ENCODE measurements around the gene GPC1.

GPC1 gene

GRCh38 chr2:240412975-240413812, 22.3 kb upstream of the GPC1 start:
- no peak for DNase-seq (ENCODE audit: low read depth in 3 of 3)

DNA sequence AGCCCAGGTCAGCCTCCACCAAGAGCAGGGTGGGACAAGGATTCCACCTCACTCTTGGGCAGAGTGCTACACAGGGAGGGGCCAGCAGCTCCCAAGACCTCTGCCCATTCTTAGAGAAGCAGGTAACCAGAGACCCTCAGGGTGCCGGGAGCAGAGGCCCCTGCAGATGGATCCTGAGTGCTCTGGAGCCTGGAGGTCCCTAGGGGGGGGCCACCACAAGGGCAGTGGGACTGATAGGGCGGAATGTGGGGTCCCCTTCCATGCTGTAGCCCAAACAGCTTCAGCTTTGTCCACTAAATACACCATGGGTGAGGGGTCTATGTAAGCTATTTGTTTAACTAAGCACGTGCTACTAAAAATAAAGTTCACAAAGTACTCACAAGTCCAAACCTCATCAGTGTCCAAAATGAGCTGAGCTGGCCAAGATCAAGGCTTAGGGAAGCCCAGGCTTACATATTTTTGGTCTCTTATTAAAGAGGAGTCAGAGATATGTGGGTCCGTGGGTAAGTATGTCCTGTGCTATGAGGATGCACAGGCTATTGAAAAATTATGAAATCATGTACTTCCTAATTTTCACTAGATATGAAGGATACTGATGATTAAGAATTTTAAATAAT, 21.5 kb upstream of the GPC1 start:
- no peak for DNase-seq (ENCODE audit: low read depth in 3 of 3)

- no peak for DNase-seq (ENCODE audit: low read depth in 3 of 3)
Observed at GRCh38 chr2:240416821-240417220, 18.6 kb upstream of the GPC1 start.

- no peak for DNase-seq (ENCODE audit: low read depth in 3 of 3)
Observed at GRCh38 chr2:240418311-240418710, 17.2 kb upstream of the GPC1 start.

DNA sequence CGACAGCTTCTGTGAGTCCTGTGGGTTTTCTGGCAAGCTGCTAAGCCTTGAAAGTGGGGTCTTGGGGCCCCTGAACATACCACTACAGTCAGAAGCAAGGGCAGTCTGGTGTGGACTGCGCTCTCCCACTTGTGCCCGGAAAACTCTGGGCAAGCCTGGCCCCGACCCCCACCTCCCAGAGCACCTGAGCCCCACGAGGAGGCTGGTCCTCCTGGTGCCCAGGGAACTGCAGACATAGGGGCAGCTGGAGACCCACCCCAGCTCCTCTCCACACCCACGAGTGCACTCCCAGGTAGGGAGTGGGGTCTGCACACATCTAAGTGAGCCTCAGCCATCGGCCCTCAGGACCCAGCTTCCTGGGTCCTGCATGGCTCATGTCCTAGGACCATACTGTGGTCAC, 16.2 kb upstream of the GPC1 start:
- DNase-seq (ENCODE audit: low read depth in 3 of 3), result no peak

DNA sequence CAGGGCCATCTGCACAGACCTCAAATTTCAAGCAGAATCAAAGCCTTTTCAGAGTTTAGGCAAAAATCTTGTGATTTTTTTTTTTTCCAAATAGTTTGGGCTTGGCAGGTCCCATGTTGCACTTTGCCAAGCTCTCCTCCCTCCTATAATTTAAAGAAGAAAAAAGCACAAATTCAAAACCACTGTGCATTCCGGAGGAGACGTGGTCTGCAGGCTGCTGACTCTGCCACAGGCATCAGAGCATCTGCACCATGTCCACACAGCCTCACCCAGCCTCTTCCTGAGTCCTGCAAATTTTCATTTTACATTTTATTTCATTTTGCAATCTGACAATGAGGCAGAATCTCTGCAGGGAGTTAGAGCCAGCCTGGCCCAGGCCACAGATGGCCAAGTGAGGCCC, 15.7 kb upstream of the GPC1 start:
- DNase-seq (ENCODE audit: low read depth in 3 of 3), result no peak

DNA sequence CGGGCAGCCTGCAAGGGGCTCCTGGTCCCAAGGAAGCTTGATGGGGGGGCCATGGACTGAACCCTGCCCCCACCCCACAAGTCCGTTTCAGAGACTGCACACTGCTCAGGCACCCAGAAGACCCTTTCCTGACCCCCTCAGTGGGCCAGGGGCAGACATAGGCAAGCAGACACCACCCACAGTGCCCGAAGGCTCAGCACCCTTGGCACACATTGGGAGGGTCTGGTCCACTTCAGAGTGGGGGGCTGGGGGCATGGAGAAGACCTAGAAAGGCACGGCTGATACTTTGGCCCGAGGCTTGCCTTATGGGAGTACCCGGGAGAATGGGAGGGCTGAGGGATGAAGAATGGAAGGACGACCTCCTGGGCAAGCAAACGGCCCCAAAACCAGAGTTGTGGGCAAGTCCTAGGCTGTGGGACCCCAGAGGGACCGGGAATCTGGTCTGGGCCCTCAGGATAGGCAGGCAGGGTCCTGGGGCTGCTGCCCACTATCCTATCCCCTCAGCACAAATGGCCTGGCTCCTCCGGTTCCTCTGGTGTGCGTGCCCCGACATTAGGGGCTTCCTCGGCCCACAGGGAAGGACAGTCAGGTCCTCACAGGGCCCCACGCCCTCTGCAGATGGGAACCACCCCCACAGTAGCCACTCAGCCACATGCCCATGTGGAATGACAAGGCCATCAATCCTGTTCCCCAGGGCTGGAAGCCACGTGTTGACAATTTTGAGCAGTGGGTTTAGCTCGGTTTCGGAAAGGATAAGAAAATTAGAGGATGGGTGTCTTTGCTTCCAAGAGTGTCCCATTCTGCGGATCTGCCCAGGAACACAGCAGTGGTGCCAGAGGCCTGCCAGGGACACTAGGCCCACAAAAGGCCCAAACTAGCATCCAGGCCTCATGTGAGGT, 15.0 kb upstream of the GPC1 start:
- DNase-seq (ENCODE audit: low read depth in 3 of 3), result no peak

GRCh38 chr2:240421381-240421780, 14.1 kb upstream of the GPC1 start:
- DNase-seq (ENCODE audit: low read depth in 3 of 3), result no peak

DNA sequence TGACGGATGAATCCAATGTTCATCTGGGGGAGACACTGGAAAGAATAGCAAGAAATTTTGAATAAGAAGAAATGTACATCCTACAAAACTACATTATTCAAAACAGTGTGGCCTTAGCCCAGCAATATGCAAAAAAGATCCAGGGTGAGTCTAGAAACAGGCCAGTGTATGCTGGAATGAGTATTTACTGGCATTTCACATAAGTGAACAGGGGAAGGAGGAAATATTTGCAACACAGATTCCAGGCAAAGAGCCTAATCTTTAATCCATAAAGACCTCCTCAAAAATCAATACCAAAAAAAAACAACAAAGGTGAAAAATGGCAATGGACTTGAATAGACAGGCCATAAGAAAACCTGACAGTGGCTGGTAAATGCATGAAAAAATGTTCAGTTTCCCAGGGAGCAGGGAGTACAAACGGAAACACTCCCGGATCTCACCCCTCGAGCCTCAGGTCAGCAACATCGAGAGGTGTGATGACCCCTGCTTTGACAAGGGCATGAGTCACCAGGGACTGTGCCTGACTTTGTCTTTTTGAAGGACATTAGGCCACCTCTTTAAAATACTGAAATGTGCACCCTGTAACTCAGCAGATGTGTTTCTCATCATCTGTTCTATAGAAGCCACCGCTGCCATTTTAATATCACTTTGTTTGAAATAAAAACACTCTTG, 12.7 kb upstream of the GPC1 start:
- no peak for DNase-seq (ENCODE audit: low read depth in 3 of 3)

DNA sequence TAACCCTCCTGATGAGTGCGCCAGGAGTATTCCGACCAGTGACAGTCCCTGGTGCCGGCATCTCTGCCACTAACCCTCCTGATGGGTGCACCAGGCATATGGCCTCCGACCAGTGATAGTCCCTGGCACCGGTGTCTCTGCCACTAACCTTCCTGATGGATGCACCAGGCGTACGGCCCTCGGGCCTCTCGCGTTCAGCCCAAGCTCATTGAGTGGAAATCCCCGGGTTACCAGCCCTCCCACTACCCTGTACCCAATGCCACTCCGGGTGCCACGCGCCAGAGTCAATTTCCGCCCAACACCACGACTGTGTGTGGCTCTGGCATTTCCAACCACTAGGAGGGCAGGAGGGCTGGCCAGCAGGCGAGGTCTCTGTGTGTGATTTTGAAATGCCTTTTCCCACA, 11.7 kb upstream of the GPC1 start:
- no peak for DNase-seq (ENCODE audit: low read depth in 3 of 3)

DNA sequence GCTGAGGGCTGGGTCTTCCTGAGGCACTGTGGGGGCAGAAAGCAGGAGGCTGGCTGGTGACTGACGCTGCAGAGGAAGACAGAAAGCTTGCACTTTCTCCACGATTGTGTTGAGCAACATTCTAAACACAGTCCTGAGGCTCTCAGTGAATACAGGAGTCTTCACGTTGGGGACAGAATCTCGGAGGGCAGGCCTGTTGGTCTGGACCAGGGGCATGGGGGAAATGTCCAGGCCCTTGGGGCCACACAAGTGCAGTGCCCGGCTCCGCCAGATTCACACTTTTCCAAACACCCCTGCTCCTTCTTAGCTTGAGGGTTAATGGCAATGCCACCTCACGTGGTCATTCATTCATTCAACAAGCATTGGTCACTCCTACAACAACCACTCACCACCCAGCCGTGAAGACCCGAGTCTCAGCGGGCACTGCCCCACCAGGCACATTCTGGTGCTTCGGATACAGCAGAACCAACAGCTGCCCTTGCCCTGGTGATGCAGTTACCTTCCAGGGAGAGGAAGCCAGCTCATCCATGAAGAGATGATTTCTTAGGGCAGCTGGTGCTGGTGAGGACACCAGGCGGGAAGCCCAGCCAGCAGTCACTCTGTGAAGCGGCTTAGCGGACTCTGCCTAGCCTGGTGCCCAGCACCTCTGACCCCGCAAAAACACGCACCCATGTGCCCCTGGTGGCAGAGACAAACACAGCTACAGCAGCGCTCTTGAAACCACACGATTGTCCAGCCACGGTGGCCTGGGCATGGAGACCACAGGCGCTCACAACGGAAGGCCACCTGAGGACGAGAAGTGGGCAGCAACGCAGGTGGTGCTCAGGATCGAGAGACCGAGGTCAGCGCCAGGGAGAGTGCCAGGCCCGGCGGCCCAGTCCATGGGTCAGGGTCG, 10.9 kb upstream of the GPC1 start:
- no peak for DNase-seq (ENCODE audit: low read depth in 3 of 3)

DNA sequence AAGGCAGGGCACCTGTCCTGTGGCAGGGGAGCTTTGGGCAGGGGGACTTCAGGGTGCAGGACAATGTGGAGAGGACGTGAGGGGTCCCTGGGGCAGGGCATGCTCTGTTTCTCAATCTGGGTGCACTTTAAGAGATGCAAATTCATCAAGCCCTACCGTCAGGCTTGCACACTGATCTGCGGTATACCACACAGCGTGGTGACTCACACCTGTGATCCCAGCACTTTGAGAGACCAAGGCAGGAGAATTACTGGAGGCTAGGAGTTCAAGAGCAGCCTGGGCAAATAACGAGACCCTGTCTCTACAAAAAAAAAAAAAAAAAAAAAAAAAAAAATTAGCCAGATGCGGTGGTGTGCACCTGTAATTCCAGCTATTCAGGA, 10.2 kb upstream of the GPC1 start:
- no peak for DNase-seq (ENCODE audit: low read depth in 3 of 3)

DNA sequence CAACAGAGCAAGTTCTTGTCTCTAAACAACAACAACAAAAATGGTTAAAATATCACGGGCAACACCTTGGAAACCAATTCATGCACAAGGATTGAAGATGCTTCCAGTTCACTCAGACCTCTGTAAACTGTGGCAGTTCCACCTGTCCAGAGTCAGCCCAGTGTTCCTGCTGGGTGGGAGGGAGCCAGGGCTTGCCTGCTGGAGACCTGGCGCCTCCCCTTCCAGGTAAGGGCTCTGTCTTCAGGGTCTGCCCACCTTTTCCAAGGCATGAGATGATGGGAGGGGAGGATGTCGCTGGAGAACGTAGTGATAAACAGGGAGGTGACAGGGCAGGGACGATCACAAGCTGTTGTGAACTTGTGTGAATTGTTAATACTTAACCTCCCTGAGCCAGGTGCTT, 9.8 kb upstream of the GPC1 start:
- no peak for DNase-seq (ENCODE audit: low read depth in 3 of 3)

DNA sequence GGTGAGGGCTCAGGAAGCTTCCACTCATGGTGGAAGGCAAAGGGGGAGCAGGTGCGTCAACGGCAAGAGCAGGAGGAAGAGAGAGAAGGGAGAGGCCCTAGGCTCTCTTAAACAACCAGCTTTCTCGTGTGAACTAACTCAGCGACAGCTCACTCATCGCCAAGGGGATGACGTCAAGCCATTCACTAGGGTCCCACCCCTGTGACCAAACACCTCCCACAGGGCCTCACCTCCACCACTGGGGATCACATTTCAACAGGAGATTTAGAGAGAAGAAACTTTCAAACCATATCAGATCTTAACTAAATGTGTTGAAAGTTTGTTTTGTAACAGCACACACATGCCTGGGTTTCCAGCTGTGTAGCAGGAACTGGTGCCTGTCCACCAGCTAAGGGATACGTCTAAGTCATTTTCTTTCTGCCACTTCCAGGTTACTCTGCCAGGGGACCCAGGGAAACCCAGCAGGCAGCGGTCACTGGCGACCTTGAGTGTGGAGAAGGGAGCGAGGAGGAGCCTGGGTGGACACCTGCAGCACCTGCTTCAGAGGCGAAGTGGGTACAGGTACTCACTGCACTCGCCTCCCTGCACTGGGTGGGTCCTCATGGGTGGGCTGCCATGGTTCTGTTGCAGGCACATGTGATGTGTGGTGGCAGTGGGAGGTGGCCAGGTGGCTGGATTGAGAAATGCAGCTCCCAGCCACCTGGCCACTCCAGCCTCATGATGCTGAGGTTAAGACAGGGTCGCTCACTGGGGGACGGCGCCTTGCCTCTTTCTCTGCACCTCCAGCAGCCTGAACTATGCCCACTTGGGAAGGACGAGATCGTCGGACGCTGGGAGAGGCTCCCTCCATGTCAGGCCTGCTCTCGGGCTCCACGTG, 8.4 kb upstream of the GPC1 start:
- no peak for DNase-seq (ENCODE audit: low read depth in 3 of 3)

GRCh38 chr2:240427729-240428128, 7.7 kb upstream of the GPC1 start:
- DNase-seq (ENCODE audit: low read depth in 3 of 3), result no peak

DNA sequence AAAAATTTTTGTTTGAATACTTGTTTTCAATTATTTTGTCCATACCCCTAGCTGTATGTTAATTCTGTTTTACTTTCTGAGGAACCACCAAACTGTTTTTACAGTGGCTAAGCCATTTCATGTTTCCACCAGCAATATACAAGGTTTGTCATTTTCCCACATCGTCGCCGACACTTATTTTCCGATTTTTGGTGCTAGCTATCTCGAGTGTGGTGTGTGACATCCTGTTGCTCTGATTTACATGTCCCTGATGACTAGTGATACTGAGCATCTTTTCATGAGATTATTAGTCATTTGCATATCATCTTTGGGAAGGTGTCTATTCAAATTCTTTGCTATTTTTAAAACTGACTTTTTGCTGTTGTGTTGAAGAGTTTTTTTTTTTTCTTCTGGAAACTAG, 7.2 kb upstream of the GPC1 start:
- DNase-seq (ENCODE audit: low read depth in 3 of 3), result no peak

DNA sequence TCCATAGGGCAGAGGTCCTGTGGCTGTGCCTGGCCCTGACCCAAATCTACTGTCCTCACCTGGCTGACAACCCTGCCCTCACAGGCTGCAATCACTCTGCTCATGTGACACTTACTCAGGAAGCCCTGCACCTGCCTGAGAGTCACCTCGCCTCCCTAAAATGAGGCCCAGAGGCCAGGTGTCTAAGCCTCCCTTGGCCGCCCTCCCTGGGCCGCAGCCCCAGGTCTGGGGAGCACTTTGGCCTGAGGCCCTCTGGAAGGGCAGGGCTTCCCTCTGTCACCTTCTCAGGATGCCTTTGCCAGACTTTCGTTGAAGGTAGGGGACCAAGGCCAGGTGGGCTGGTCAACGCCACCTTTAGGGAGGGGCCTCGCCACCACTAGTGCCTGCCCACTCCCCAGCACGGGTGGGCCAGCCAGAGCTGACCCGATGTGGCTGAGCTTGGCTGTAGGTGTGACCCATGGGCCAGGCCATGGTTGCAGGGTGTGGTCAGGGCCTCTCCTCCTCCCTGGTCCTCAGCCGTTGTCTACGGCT, 6.1 kb upstream of the GPC1 start:
- no peak for DNase-seq (ENCODE audit: low read depth in 3 of 3)

DNA sequence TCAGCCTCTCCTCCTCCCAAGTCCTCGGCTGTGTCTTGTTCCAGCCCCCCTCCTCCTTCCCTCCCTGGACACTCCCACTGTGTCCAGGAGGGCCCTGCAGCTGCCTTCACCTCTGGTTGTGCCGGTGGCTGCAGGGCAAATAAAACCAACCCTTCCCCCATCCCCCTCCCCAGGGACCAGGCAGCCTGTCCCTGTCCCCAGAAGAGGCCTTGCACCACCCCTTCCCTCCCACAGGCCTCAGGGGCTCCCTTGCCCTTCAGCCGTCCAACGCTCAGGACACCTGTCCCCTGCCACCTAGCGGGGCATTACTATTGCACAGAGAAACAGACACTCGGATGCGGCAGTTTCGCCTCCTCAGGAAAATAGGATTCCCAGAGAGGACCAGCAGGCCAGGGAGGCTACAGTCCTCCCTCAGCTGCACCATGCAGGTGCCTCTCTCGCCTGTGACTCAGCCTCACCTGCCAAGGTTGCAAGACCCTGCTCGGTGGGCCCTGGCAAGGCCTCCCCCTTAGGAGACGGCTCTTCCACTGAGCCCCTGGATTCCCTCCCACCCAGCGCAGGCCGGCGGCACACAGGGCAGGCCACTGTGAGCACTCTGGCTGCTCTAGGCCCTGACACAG, 5.5 kb upstream of the GPC1 start:
- DNase-seq (ENCODE audit: low read depth in 3 of 3), result no peak

- DNase-seq (ENCODE audit: low read depth in 3 of 3), result no peak
Observed at GRCh38 chr2:240430595-240430994, 4.9 kb upstream of the GPC1 start.

All from stimulated activated CD4-positive, alpha-beta T cell treated with anti-CD3 and anti-CD28 coated beads, TNF-alpha, amount 100 ng/mL, for 48 hours (primary cell).